NCI-H1105 treated with DMSO at 0.1 percent for 48 hours (cell line): ENCODE measurements around the gene ASAH2.
"Not testable (repeated sequence)": the region's sequence is repeated elsewhere in the genome, so short reads cannot be mapped to it uniquely, and the experiment has no call there.

ENCODE experiments used
- DNase-seq: peaks from one replicate; lab custom pipeline; 2025; lab: John Stamatoyannopoulos, UW

ASAH2 gene

DNA sequence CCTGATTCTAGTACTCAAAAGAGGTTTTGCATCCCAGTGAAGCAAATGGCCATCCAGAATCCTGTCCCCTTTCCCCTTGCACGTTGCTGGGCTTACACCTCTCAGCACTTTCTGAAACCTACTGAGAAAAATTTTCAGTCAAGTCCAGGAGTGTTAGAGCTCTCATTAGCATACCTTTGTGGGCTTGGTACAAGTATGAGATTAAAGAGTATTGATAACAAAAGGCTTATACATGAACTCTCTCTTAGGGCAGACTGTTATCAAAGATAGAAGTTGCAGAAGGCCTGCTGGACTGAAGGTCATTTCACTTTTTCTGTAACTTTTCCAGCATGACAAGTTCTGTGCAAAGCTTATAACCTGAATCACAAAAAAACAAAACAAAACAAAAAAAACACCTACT, at the start of gene ASAH2:
ASAH2 (minus strand) TSS at position 123 of the 400 bp plus-strand sequence. CDS start 2,906 bp downstream, outside the sequence.
- DNase-seq: no peak

DNA sequence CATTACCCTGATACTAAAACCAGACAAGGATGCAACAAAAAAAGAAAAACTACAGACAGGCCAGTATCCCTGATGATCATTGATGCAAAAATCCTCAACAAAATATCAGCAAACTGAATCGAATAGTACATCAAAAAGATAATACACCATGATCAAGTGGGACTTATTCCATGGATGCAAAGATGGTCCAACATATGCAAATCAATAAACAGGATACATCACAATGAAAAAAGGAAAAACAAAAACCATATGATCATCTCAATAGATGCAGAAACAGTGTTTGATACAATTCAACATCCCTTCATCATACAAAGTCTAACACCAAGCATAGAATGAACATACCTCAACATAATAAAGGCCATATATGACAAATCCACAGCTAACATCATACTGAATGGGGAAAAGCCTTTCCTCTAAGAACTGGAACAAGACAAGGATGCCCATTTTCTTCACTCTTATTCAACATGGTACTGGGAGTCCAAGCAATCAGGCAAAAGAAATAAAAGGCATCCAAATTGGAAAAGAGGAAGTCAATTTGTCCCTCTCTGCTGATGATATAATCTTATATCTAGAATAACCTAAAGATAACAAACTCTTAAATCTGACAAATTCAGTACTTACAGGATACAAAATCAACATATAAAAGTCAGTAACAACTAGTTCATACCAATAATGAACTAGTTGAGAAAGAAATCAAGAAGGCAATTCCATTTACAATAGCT, 48.8 kb upstream of the ASAH2 start:
- DNase-seq: no peak

DNA sequence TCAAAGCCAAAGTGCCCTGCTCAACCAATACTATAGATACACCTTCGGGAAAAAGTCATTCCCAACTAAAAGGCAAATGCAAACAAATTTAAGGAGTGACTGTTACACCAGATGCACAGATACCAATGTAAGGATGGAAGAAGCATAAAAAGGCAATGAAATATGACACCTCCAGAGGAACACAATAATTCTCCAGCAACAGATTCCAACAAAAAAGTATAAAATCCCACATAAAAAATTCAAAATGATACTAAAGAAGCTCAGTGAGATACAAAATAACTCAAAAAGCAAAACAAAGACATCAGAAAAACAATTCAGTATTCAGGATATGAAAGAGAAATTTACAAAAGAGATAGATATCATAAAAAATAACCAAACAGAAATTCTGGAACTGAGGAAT, 44.1 kb upstream of the ASAH2 start:
- DNase-seq: no peak

DNA sequence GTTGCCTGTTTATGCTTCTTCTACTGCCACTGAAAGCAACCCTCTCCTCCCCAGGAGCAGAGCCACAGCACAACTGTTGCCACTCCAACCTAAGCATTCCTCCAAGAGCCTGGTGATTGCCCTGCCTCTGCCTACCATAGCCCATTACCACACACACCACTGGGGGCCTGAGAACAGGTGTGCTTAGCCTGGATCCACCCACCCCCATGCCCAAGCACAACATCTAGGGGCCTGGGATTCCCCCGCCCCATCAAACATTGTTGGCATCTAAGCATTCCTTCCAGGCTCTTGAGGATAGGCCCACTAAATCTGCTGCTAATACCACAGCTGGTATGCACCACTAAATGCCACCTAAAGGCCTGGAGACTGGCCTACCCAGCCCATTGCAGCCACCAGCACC, 43.3 kb upstream of the ASAH2 start:
- no peak for DNase-seq

DNA sequence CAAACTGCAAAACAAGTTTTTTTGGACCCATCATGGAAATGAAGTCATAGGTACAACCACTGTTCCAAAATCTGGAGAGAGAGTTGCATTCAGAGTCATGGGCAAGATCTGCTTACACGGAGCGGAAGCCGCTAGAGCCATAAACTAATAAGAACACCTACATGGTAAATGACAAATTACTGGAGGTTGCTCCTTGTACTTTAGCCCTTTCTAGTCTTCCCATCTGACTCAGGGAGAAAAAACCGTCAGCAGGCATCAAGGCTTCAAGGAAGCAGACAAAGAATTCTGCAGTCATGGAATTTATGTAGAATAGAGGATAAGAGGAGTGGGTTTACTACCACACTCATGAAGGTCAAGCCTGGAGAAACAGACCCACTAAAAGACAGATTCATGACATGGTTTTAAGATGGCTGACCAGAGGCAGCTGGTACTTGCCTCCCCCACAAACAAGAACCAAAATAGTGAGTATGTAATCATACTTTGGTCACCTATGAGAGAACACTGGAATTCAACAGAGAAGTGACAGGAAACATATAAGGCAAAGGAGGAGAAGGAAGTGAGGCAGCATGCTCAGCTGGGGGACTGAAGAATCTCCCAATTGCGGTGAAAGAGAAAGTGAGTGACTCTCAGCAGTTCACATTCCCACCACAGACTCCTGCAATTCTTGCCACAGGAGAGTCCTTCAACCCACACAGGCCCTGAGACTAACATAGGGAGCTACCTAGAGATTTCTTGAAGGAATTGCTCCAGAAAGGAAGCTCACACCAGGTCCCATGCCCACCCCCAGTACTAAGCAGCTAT, 42.4 kb upstream of the ASAH2 start:
- no peak for DNase-seq

DNA sequence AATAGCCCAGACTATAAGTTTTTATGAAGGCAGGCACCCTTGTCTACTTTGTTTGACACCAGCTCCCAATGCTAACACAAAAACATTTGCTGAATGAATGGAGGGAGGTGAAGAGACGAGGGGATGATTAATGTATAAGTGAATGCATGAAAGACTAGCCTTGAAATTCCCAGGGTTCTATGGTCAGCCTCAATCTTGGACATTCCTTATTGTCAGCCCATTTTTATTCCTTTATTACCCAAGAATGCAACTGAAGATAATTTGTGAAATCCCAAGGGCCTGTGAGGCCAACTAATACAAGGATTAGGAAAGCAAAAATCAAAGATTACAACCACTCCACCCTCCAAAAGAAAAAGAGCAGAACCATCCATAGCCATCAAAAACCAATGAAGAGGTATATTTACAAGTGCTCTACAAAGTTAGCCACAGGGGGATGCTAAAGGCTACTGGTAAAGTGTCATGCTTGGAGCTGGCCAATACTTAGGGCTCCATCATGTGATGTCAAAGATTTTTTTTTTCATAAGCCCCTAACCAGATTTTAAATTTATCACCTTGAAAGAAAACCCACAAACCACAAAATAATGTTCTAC, 40.0 kb upstream of the ASAH2 start:
- DNase-seq: no peak

DNA sequence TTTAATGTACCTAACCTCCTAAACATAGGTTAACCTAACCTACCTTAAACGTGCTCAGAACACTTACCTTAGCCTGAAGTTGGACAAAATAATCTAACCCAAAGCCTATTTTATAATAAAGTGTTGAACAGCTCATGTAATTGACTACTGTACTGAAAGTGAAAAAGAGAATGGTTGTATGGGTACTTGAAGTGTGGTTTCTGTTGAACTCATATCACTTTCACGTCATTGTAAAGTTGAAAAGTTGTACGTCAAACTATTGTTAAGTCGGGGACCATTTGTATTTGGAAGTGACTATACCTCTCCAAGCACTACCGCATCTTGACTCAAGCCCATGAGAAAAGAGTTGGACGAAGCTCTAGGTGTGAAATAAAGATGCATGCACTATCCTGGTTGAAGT, 37.9 kb upstream of the ASAH2 start:
- DNase-seq: no peak

DNA sequence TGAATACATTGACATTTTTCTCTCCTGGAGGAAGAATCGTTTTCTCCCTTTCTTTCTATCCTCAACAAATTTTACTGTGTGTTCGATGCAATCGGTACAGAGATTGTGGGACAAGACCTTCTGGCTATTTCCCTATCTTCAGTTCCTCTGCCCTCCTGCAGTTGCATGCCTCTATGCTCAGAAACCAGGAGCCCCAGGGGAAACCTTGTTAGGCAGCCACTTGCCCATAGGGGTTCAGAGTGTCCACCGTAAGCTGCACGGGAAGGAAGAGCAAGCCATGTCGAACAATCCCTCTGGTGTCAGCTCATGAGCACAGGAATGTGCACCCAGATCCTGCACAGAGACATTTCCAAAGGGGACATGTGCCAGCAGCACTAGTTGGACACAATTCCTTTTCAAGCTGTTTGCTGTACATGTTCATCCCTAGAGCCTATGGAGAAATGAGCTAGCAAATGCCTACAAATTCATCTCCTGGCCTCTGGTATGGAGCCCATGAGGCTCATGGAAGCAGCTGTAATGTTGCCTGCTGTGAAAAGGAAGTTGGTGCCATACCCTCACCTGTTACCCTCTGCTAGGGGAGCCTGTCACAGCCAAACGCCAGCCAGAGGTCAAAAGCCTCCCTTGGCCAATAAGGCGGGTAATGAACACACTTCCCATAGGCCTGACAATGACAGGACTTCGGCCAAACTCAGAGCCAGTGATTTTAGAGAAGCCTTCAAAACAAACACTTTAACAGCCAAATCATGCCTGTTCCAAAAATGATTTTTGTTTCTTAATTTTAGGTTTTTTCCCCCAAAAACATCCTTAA, 35.9 kb upstream of the ASAH2 start:
- DNase-seq: no peak

DNA sequence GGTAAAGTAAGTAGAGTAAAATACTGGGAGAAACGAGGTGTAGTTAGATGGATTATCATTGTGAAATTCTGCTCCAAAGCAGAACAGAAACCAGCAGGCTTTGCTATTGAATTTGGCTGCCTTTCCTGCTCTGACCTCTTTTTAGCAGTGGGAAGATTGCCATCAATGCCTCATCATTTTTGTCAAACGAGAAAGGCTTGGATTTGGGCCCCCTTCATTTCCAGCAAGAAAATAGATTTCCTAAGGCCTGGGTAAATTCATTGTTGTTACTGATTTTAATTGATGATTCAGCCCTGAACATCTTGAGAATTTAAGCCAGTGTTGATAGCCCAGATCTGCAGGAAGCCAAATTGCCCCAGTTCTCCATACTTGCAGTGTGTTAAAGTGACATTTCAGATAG, 35.2 kb upstream of the ASAH2 start:
- DNase-seq: no peak

DNA sequence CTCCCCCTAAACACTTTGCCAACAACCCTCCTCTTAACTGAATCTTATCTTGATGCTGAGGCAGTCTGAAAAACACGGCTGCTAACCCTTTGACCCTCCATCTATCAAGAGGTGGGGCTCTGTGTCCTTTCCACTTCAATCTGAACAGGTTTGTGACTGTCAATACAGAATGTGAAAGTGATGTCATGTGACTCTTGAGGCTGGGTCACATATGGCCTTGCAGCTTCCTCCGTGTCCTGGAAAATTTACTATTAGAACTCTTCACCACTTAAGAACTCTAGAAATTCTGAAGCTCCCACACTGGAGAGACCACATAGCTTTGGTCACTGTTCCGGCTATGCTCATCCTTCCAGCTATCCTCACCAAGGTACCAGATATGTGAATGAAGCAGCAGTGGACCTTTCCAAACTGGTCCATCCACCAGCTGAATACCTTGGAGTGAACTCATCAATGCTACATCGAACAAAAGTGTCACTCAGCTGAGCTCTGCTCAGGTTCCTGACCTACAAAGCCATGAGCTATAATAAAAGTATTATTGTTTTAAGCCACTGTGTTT, 30.7 kb upstream of the ASAH2 start:
- no peak for DNase-seq

DNA sequence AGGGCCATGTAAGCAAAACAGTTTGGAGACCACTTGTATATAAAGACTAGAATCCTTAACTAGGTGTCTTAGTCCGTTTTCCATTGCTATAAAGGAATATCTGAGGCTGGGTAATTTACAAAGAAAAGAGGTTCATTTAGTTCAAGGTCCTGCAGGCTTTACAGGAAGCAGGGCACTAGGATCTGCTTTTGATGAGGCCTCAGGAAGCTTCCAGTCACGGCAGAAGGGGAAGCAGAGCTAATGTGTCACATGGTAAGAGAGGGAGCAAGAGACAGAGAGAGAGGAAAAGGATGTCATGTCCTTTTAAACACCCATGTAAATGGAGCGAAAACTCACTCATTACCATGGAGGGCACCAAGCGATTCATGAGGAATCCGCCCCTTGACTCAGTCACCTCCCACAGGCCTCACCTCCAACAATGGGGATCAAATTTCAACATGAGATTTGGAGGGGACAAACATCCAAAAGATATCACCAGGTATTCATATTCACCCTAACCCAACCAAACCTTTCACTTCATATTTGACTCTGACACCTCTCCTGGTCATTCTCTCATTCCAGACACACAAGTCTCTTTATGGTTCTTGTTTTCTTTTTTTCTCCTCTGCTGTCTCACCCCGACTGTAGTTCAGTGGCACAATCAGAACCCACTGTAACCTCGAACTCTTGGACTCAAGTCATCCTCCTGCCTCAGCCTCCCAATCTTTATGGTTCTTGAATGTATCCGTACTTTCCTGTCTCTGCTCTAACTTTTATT, 30.1 kb upstream of the ASAH2 start:
- no peak for DNase-seq

DNA sequence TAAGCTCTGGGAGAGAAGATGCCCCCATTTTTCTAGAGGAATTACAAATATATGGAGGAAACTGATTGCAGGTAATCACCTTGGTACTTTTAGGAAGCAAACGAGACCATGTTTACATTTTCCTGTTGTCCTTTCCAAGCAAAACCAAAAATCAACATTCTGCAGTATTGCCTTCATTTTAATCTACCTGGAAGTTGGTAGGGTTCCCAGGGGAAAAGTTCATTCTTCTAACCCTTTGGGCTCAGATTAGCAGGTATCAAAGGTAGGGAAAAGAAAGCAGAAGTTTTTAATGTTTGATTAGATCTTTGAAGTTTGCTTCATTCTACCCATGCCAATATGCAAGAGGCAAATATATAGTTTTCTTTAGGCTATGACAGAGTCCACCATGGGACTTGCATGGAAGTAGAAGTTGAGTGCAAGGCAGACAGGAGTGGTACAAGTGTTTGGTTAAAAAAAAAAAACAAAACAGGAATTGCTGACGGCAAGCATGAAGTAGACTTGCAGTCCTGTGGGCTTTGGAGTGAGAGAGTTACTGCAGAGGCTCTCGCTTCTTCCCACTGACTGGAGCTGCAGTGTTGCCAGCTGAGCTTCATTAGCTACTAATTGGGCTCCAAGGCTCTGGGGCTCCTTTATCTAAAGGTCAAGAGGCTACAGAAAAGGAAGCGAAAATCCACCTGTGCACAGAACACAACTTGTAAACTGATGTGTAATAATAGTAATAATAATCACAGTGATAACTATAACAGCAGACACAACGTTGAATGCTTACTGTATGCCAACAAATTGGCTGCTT, 28.9 kb upstream of the ASAH2 start:
- no peak for DNase-seq

DNA sequence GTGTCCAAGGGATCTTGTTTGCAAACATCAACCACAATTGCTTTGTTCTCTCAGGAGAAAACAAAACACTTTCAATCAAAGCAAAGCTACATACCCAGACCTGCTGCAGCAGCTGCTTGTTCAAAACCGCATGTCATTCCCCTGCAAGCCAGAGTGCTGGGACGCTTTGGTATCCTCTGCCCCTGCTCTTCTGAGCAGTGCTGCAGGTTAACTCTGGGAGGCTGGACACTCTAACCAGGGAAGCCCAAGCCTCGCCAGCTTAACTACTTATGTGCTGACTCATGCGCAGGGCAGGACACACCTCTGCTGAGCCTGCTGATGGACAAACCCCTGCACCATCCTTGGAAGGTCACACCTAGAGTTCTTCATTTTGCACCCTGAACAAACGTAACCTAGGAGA, 28.2 kb upstream of the ASAH2 start:
- no peak for DNase-seq

DNA sequence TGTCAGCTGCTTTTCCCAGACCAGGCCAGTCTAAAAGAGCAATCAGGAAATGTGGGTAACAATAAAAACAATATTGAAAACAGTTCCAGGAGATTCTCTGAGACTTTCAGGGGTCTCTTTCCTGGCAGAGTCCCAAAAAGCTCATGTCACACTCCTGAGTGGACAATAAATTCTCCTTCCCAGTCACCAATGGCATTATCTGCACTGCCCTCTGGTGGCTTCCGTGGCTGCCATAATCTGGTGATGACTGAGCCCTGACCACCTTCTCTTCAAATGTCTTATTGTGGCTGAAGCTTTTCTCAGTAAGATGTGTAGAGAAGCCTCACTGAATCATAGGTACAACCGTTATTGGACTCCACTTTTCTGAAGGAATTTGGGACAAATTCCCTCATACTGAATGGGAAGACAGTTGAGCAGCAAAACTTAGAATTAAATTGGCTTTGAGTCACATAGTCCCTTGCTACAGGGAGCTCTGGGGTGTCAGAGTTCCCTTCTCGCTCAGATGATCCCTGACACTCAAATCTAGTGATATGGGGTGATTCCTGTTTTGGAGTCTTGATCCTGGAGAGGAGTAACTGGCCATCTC, 24.4 kb upstream of the ASAH2 start:
- no peak for DNase-seq

DNA sequence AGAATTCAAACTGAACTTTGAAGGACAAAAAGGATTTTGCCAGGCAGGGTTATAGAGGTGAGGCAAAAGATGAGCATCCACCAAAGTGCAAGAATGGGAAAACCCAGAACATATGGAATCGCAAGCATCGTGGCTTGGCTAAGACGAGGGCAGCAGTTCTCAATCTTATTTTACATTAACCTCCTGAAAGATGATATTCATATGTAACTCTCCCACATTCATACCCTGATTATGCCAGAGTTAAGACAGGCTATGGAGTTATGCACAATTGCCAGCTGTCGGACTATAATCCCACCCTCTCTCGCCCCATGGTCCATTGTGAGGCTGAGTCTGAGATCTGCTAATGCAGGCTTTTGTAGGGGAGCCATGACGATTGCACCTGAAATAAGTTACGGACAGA, 21.2 kb upstream of the ASAH2 start:
- DNase-seq: no peak

DNA sequence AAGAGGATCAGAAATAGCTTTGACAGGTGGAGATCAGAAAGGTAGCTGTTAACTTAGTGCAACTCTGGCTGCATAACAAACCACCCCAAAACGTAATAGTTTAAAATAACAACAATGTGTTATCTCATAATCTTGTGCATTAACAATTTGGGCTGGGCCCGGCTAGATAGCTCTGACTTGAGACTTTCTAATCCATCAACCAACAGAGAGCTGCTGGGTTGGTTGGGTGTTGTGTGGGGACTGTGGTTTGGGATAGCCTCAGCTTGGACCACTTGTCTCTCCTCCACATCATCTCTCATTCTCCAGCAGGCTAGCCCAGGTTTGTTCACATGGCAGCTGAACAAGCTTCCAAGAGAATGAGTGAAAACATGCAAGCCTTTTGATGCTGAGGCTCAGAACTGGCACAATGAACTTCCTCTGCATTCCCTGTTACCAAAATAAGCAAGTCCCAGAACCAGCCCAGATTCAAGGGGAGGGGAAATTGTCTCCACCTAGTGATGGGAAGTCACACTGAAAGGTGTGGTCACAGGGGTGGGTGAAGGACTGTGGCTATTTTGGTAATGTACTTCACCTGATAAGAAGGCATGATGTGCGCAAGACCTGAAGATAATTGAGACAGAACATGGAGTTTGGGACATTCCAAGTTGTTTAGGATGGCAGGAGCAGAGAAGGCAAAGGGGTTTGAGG, 20.4 kb upstream of the ASAH2 start:
- DNase-seq: no peak

DNA sequence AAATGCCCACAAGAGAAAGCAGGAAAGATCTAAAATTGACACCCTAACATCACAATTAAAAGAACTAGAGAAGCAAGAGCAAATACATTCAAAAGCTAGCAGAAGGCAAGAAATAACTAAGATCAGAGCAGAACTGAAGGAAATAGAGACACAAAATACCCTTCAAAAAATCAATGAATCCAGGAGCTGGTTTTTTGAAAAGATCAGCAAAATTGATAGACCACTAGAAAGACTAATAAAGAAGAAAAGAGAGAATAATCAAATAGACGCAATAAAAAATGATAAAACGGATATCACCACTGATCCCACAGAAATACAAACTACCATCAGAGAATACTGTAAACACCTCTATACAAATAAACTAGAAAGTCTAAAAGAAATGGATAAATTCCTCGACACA, 16.6 kb upstream of the ASAH2 start:
- DNase-seq: not testable (repeated sequence)

DNA sequence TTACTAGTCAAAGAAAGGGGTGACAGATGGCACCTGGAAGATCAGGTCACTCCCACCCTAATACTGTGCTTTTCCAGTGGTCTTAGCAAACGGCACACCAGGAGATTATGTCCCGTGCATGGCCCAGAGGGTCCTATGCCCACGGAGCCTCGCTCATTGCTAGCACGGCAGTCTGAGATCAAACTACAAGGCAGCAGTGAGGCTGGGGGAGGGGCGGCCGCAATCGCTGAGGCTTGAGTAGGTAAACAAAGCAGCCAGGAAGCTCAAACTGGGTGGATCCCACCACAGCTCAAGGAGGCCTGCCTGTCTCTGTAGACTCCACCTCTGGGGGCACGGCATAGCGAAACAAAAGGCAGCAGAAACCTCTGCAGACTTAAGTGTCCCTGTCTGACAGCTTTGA, 11.3 kb upstream of the ASAH2 start:
- not testable (repeated sequence) for DNase-seq

DNA sequence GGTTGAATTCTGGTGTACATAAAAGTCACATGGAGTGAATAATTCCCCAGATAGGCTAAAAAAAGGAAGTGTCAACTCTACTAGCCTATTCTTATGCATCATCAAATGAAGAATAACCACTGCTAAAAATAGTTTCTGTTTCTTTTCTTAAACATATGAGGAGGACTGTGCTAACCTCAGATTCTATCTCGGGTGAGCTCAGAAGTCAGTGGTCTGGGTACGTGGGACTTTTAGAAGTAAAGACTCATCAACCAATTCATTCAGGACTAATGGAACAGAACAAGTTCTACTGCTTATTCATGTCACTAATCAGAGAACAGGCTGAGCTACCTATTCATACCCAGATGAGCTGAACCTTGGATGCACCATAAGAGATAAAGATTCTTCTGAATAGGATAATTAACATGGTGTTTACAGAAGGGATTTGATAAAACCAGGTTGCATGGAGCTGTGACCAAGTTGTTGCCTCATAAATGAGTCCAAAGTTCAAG, 9.5 kb upstream of the ASAH2 start:
- no peak for DNase-seq
